Measurements from ENCODE around the gene BABAM2. TPM values are rescaled to one million over a fixed set of nuclear protein-coding genes. Genes with fewer than 3 reads are reported as not detected.

BABAM2 gene
- total and polyA plus RNA-seq, 8 donors = 27.1 to 49.2 (median 28.4) TPM

GRCh38 chr2:28319118-28320008, 428.8 kb downstream of the BABAM2 start:
- peaks cover 0 to 8% of the 10 kb centered on the region in 2 donors for H3K36me3 ChIP-seq
- no peaks in the 10 kb centered on the region for H3K9me3 ChIP-seq
- intact Hi-C loops (cut with DNase I) = no loop called here
- H3K4me3 ChIP-seq = no peak overlapping the region
- H3K27ac ChIP-seq = no peak overlapping the region
- H3K27me3 ChIP-seq = no peaks in the 10 kb centered on the region
- TF ChIP-seq CTCF (IDR thresholded peaks at IDR 0.05) = no peak
- DNase-seq (no peak), ATAC-seq (no peak)
- H3K4me1 ChIP-seq = no peaks in the 10 kb centered on the region

- no peaks in the 10 kb centered on the region for H3K27me3 ChIP-seq
- H3K36me3 ChIP-seq = peaks cover 0 to 8% of the 10 kb centered on the region in 2 donors
- H3K4me3 ChIP-seq = no peak overlapping the region
- intact Hi-C loops (cut with DNase I) = no loop called here
- no peak for DNase-seq
- H3K27ac ChIP-seq = no peak overlapping the region
- no peak for TF ChIP-seq CTCF (IDR thresholded peaks at IDR 0.05)
- ATAC-seq = no peak
- H3K4me1 ChIP-seq = no peaks in the 10 kb centered on the region
- H3K9me3 ChIP-seq = no peaks in the 10 kb centered on the region
These were observed 429.5 kb downstream of the BABAM2 start for GRCh38 chr2:28320009-28320365.

- ATAC-seq (no peak), DNase-seq (no peak)
- no peaks in the 10 kb centered on the region for H3K4me1 ChIP-seq
- no peak overlapping the region for H3K27ac ChIP-seq
- TF ChIP-seq CTCF (IDR thresholded peaks at IDR 0.05) = no peak
- no peak overlapping the region for H3K4me3 ChIP-seq
- H3K9me3 ChIP-seq = no peaks in the 10 kb centered on the region
- H3K36me3 ChIP-seq = peaks cover 0 to 8% of the 10 kb centered on the region in 2 donors
- intact Hi-C loops (cut with DNase I) = no loop called here
- no peaks in the 10 kb centered on the region for H3K27me3 ChIP-seq
These were observed 429.8 kb downstream of the BABAM2 start for GRCh38 chr2:28320371-28320770.

- no peak for TF ChIP-seq CTCF (IDR thresholded peaks at IDR 0.05)
- Histone ChIP-seq H3K27ac (no peak overlapping the region), H3K9me3 (no peaks in the 10 kb centered on the region), H3K4me3 (no peak overlapping the region), H3K4me1 (peaks cover 0 to 1% of the 10 kb centered on the region in 2 donors), H3K36me3 (peaks cover 0 to 8% of the 10 kb centered on the region in 2 donors), H3K27me3 (no peaks in the 10 kb centered on the region)
- ATAC-seq = no peak
- intact Hi-C loops (cut with DNase I) = no loop called here
- no peak for DNase-seq
These were observed 430.9 kb downstream of the BABAM2 start for GRCh38 chr2:28321426-28321825.

DNA sequence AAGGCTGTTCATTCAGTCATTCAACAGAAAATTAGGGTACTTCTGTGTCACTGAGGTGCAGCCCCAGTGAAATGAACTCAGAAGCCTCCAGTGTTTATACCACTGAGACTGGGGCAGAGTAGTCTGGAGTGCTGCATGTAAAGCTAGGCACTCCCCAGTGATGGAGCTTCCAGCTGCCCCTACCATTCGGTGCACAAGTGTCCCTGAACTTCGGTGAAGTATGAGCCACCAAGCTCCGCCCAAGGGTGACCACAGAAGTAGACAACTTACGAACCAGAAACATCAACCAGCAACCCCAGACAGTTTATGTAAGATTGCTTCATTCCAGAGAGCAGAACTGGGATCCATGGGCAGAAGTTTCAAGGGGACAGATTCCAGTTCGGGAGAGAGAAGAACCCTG, 431.5 kb downstream of the BABAM2 start:
- no peaks in the 10 kb centered on the region for H3K27me3 ChIP-seq
- TF ChIP-seq CTCF (IDR thresholded peaks at IDR 0.05) = no peak
- no peak overlapping the region for H3K4me3 ChIP-seq
- no peaks in the 10 kb centered on the region for H3K9me3 ChIP-seq
- peaks cover 0 to 4% of the 10 kb centered on the region in 2 donors for H3K4me1 ChIP-seq
- intact Hi-C loops (cut with DNase I) = no loop called here
- peaks cover 0 to 8% of the 10 kb centered on the region in 2 donors for H3K36me3 ChIP-seq
- DNase-seq (no peak), ATAC-seq (no peak)
- H3K27ac ChIP-seq = no peak overlapping the region

Measured in left lung (tissue), 10 donors.